Measurements from ENCODE around the gene ELOVL5.
A peak's percentile ranks its signal among the peaks of the same experiment; 100 is the strongest.

The ELOVL5 gene

GRCh38 chr6:53297004-53297403 lies 51.7 kb downstream of the ELOVL5 start:
- no peak overlapping the region for H3K4me3 ChIP-seq (ENCODE audit: low read length in 2 of 2)
- no peak overlapping the region for H2BK12ac ChIP-seq (ENCODE audit: low read length)
- H3K4me2 ChIP-seq (ENCODE audit: insufficient read depth, low read length, poor library complexity, severe bottlenecking), result no peak overlapping the region
- peaks cover 0 to 14% of the 10 kb centered on the region in 2 donors for H3K4me1 ChIP-seq (ENCODE audit: control insufficient read depth in 2 of 2, insufficient read depth in 1 of 2, low read depth in 1 of 2, low read length in 2 of 2)
- no peak overlapping the region for H3K23ac ChIP-seq (ENCODE audit: low read depth, low read length, poor library complexity)
- no peak overlapping the region for H3K4ac ChIP-seq (ENCODE audit: low read length)
- H3K79me1 ChIP-seq (ENCODE audit: low read depth, low read length), result peaks cover 9% of the 10 kb centered on the region
- H3K14ac ChIP-seq (ENCODE audit: low read length), result no peak overlapping the region
- no peaks in the 10 kb centered on the region for H3K9me3 ChIP-seq (replicated peaks in 1 of 2; ENCODE audit: control insufficient read depth in 2 of 2, insufficient read depth in 1 of 2, low read depth in 1 of 2, low read length in 2 of 2)
- no peak overlapping the region for H3K27ac ChIP-seq (replicated peaks; ENCODE audit: low read length)
- no peak overlapping the region for H2AK5ac ChIP-seq (ENCODE audit: low read depth, low read length)
- no peaks in the 10 kb centered on the region for H3K27me3 ChIP-seq (ENCODE audit: control insufficient read depth in 3 of 3, insufficient read depth in 3 of 3, low read depth in 1 of 3, low read length in 3 of 3)
- H3K9ac ChIP-seq (ENCODE audit: low read depth, low read length, poor library complexity), result no peak overlapping the region
- no CpG with 5 or more reads among the region's 4 CpGs for WGBS, 2 donors (ENCODE audit: extremely low coverage in 2 of 2, insufficient read length in 2 of 2, insufficient replicate concordance in 1 of 2)
- H2BK15ac ChIP-seq (ENCODE audit: low read length), result no peak overlapping the region
- DNase-seq (ENCODE audit: low spot score), result no peak
- no peak overlapping the region for H2BK5ac ChIP-seq (ENCODE audit: low read length)
- H3K36me3 ChIP-seq (replicated peaks in 1 of 2; ENCODE audit: control insufficient read depth in 2 of 2, insufficient read depth in 2 of 2, low read length in 2 of 2), result peaks cover 6 to 33% of the 10 kb centered on the region in 2 donors
- H4K91ac ChIP-seq (ENCODE audit: low read depth, low read length, poor library complexity), result no peak overlapping the region
- no peak overlapping the region for H2BK120ac ChIP-seq (ENCODE audit: low read depth, low read length)
- H4K8ac ChIP-seq (ENCODE audit: low read depth, low read length), result no peak overlapping the region
- no peak overlapping the region for H2AFZ ChIP-seq (ENCODE audit: low read length)
- H3K18ac ChIP-seq (ENCODE audit: low read length), result no peak overlapping the region

DNA sequence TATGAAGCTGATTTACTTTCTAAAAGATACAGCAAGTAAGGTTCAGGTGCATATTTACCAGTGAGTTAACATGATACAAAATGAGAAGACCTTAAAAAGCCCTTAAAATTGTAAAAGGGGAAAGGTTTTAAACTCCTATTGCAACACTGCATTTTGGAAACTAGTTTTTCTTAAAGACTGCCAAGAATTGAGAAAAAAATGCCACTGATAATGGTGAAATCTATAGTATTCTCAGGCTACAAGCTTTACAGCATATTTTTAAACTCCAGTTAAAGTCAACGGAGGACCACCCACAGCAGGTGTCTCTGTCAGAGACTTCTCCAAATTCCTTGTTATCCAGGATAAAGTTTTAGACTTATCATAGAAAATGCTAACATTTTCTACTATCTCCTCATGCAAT lies 53.6 kb downstream of the ELOVL5 start:
- Histone ChIP-seq H3K4ac (ENCODE audit: low read length) (no peak overlapping the region), H3K79me1 (ENCODE audit: low read depth, low read length) (peaks cover 3% of the 10 kb centered on the region), H2BK120ac (ENCODE audit: low read depth, low read length) (no peak overlapping the region), H2AK5ac (ENCODE audit: low read depth, low read length) (no peak overlapping the region), H3K14ac (ENCODE audit: low read length) (no peak overlapping the region), H3K9me3 (replicated peaks in 1 of 2; ENCODE audit: control insufficient read depth in 2 of 2, insufficient read depth in 1 of 2, low read depth in 1 of 2, low read length in 2 of 2) (no peaks in the 10 kb centered on the region), H2BK15ac (ENCODE audit: low read length) (no peak overlapping the region), H3K4me2 (ENCODE audit: insufficient read depth, low read length, poor library complexity, severe bottlenecking) (no peak overlapping the region), H3K9ac (ENCODE audit: low read depth, low read length, poor library complexity) (no peak overlapping the region), H3K36me3 (replicated peaks in 1 of 2; ENCODE audit: control insufficient read depth in 2 of 2, insufficient read depth in 2 of 2, low read length in 2 of 2) (peaks cover 10 to 52% of the 10 kb centered on the region in 2 donors), H2AFZ (ENCODE audit: low read length) (no peak overlapping the region), H2BK5ac (ENCODE audit: low read length) (no peak overlapping the region), H3K4me1 (ENCODE audit: control insufficient read depth in 2 of 2, insufficient read depth in 1 of 2, low read depth in 1 of 2, low read length in 2 of 2) (peaks cover 0 to 2% of the 10 kb centered on the region in 2 donors), H4K8ac (ENCODE audit: low read depth, low read length) (no peak overlapping the region), H3K4me3 (ENCODE audit: low read length in 2 of 2) (no peak overlapping the region), H2BK12ac (ENCODE audit: low read length) (no peak overlapping the region), H3K27ac (replicated peaks; ENCODE audit: low read length) (no peak overlapping the region), H3K27me3 (ENCODE audit: control insufficient read depth in 3 of 3, insufficient read depth in 3 of 3, low read depth in 1 of 3, low read length in 3 of 3) (no peaks in the 10 kb centered on the region), H4K91ac (ENCODE audit: low read depth, low read length, poor library complexity) (no peak overlapping the region), H3K23ac (ENCODE audit: low read depth, low read length, poor library complexity) (no peak overlapping the region), H3K18ac (ENCODE audit: low read length) (no peak overlapping the region)
- DNase-seq (ENCODE audit: low spot score), result no peak
- WGBS, 2 donors (ENCODE audit: extremely low coverage in 2 of 2, insufficient read length in 2 of 2, insufficient replicate concordance in 1 of 2), result no CpG with 5 or more reads among the region's 1 CpG

DNA sequence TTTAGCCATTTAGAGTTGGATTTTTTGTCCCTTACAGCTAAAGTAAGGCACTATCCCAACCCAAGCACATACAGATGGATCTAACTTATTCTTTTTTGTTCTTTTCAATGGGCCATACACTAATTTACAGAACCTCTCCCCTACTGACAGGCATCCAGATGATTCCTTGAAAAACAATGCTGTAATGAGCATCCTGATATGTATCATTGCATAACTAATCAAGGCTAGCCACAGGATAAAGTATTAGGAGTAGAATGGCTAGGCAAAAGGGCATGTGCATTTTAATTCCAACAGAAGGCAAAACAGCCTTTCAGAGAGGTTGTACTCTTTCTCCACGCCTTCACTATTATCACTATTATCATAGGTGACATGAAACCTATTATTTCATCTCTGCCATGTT lies 54.1 kb downstream of the ELOVL5 start:
- H2BK12ac ChIP-seq (ENCODE audit: low read length), result no peak overlapping the region
- WGBS, 2 donors (ENCODE audit: extremely low coverage in 2 of 2, insufficient read length in 2 of 2, insufficient replicate concordance in 1 of 2), result no CpG with 5 or more reads among the region's 1 CpG
- no peak overlapping the region for H2AFZ ChIP-seq (ENCODE audit: low read length)
- H2AK5ac ChIP-seq (ENCODE audit: low read depth, low read length), result no peak overlapping the region
- no peaks in the 10 kb centered on the region for H3K27me3 ChIP-seq (ENCODE audit: control insufficient read depth in 3 of 3, insufficient read depth in 3 of 3, low read depth in 1 of 3, low read length in 3 of 3)
- no peak overlapping the region for H3K4me3 ChIP-seq (ENCODE audit: low read length in 2 of 2)
- H3K4me2 ChIP-seq (ENCODE audit: insufficient read depth, low read length, poor library complexity, severe bottlenecking), result no peak overlapping the region
- no peak overlapping the region for H3K23ac ChIP-seq (ENCODE audit: low read depth, low read length, poor library complexity)
- H3K9ac ChIP-seq (ENCODE audit: low read depth, low read length, poor library complexity), result no peak overlapping the region
- H3K9me3 ChIP-seq (replicated peaks in 1 of 2; ENCODE audit: control insufficient read depth in 2 of 2, insufficient read depth in 1 of 2, low read depth in 1 of 2, low read length in 2 of 2), result no peaks in the 10 kb centered on the region
- no peak overlapping the region for H2BK5ac ChIP-seq (ENCODE audit: low read length)
- peaks cover 0 to 2% of the 10 kb centered on the region in 2 donors for H3K4me1 ChIP-seq (ENCODE audit: control insufficient read depth in 2 of 2, insufficient read depth in 1 of 2, low read depth in 1 of 2, low read length in 2 of 2)
- no peak overlapping the region for H4K8ac ChIP-seq (ENCODE audit: low read depth, low read length)
- no peak overlapping the region for H3K27ac ChIP-seq (replicated peaks; ENCODE audit: low read length)
- H3K4ac ChIP-seq (ENCODE audit: low read length), result no peak overlapping the region
- H2BK15ac ChIP-seq (ENCODE audit: low read length), result no peak overlapping the region
- H3K18ac ChIP-seq (ENCODE audit: low read length), result no peak overlapping the region
- DNase-seq (ENCODE audit: low spot score), result no peak
- no peak overlapping the region for H4K91ac ChIP-seq (ENCODE audit: low read depth, low read length, poor library complexity)
- peaks cover 10 to 57% of the 10 kb centered on the region in 2 donors for H3K36me3 ChIP-seq (replicated peaks in 1 of 2; ENCODE audit: control insufficient read depth in 2 of 2, insufficient read depth in 2 of 2, low read length in 2 of 2)
- H2BK120ac ChIP-seq (ENCODE audit: low read depth, low read length), result no peak overlapping the region
- H3K14ac ChIP-seq (ENCODE audit: low read length), result no peak overlapping the region
- H3K79me1 ChIP-seq (ENCODE audit: low read depth, low read length), result peaks cover 3% of the 10 kb centered on the region

GRCh38 chr6:53294095-53294494 lies 54.7 kb downstream of the ELOVL5 start:
- Histone ChIP-seq H4K91ac (ENCODE audit: low read depth, low read length, poor library complexity) (no peak overlapping the region), H2AK5ac (ENCODE audit: low read depth, low read length) (no peak overlapping the region), H3K4me1 (ENCODE audit: control insufficient read depth in 2 of 2, insufficient read depth in 1 of 2, low read depth in 1 of 2, low read length in 2 of 2) (peaks cover 0 to 2% of the 10 kb centered on the region in 2 donors), H3K4me2 (ENCODE audit: insufficient read depth, low read length, poor library complexity, severe bottlenecking) (no peak overlapping the region), H3K4me3 (ENCODE audit: low read length in 2 of 2) (no peak overlapping the region), H3K18ac (ENCODE audit: low read length) (no peak overlapping the region), H4K8ac (ENCODE audit: low read depth, low read length) (no peak overlapping the region), H2BK120ac (ENCODE audit: low read depth, low read length) (no peak overlapping the region), H3K23ac (ENCODE audit: low read depth, low read length, poor library complexity) (no peak overlapping the region), H3K36me3 (replicated peaks in 1 of 2; ENCODE audit: control insufficient read depth in 2 of 2, insufficient read depth in 2 of 2, low read length in 2 of 2) (peaks cover 10 to 61% of the 10 kb centered on the region in 2 donors), H2BK12ac (ENCODE audit: low read length) (no peak overlapping the region), H3K4ac (ENCODE audit: low read length) (no peak overlapping the region), H2BK15ac (ENCODE audit: low read length) (no peak overlapping the region), H3K14ac (ENCODE audit: low read length) (no peak overlapping the region), H3K27ac (replicated peaks; ENCODE audit: low read length) (no peak overlapping the region), H2BK5ac (ENCODE audit: low read length) (no peak overlapping the region), H3K9ac (ENCODE audit: low read depth, low read length, poor library complexity) (no peak overlapping the region), H3K27me3 (ENCODE audit: control insufficient read depth in 3 of 3, insufficient read depth in 3 of 3, low read depth in 1 of 3, low read length in 3 of 3) (no peaks in the 10 kb centered on the region), H3K79me1 (ENCODE audit: low read depth, low read length) (peaks cover 3% of the 10 kb centered on the region), H3K9me3 (replicated peaks in 1 of 2; ENCODE audit: control insufficient read depth in 2 of 2, insufficient read depth in 1 of 2, low read depth in 1 of 2, low read length in 2 of 2) (no peaks in the 10 kb centered on the region), H2AFZ (ENCODE audit: low read length) (no peak overlapping the region)
- no CpG with 5 or more reads among the region's 3 CpGs for WGBS, 2 donors (ENCODE audit: extremely low coverage in 2 of 2, insufficient read length in 2 of 2, insufficient replicate concordance in 1 of 2)
- DNase-seq (ENCODE audit: low spot score), result peak; percentile 14
